Measurements from ENCODE around the gene WDR1.

WDR1 gene

DNA sequence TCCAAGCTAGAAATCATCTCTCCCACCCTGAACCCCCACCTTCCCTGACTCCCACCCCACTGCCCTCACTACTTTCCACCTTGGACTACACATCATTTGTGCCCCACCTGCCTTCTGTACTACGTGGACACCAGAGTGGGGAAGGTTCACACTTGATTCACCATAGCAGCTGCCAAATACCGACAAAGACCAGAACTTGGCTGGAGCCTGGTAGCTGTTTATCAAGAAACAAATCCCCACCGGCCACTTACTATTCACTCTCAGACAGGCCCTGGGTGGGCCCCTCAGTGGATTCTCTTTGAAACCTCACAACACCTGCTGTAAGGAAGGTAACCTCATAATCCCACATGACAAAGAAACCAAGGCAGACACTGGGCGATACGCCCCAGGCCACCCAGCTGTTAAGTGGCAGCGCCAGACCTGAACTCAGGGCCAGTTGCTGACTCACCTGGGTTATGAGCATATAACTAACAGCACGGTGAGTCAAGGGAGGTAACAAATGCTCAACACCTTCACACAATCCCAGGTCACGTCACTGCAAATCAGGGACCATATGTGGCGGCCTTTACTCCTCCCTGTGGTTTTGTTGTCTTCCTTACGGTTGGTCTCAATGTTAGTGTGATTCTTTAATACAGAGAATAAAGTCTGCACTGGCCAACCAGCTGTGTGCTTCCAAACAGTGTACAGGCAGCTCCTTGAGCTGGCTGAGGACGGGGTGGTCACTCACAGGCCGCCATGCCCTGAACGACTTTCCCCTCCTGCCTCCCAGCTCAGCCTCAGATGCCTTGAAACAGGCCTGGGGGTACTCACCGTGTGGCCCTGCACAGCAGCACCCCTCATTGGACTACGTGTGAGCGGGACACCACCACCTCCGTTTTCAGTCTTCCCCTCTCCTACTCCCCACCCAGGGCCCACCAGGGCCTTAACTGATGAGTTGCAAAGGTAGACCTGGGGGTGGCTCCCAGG, 7.5 kb downstream of the WDR1 start:
- no peak overlapping the region for H3K4me3 ChIP-seq (ENCODE audit: control insufficient read depth, low read depth, low read length)
- TF ChIP-seq CTCF (conservative IDR thresholded peaks at IDR 0.05; ENCODE audit: control insufficient read depth, insufficient read depth, low read depth, low read length) = no peak
- peak; percentile 61 for DNase-seq (ENCODE audit: low read depth)

GRCh38 chr4:10108391-10108790, 8.2 kb downstream of the WDR1 start:
- TF ChIP-seq CTCF (conservative IDR thresholded peaks at IDR 0.05; ENCODE audit: control insufficient read depth, insufficient read depth, low read depth, low read length) = no peak
- DNase-seq (ENCODE audit: low read depth) = no peak
- H3K4me3 ChIP-seq (ENCODE audit: control insufficient read depth, low read depth, low read length) = no peak overlapping the region

DNA sequence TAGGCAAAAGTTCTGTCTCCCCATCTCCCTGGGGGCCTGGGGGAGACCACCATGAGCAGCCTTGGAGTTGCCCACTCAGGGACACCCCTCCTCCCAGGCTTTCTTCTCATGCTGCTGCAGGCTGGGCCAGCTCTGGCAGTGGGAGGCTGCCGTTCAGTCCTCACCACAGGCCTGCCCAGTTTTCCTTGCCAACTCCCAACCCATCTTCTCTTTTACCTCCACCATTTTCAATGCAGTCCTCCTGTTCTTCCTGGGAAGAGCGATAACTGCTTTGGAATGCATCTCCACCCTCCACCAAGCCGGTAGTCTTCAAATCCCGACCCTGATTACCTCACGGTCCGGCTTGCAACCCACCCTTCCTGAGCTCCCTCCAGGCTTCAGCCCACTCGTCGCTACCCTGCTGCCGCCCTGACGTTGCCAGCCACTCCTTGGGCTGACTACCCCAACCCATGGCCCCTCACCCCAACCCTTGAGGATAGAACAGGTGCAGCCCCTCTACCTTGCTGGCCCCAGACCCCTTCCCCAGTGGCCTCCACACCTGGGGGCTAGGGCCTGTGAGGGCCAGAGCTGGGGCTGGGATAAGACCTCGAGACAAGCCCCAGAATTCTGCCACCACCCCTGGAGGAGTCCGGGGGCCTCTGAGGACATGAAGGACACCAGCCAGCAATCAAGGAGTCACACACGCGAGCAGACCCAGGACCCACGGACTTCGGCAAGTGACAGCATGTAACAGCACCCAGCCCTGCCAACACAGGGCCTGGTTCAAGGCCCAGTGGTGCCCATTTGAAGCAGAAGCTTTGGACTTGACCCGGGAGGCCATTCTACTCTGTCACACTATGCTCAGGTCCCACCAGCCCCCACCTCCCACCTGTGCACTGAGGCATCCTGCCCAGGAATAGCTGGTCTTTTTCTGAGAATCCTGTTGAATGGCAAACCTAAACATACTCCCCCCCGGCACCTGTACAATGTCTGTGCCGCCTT, 9.2 kb downstream of the WDR1 start:
- H3K4me3 ChIP-seq (ENCODE audit: control insufficient read depth, low read depth, low read length) = no peak overlapping the region
- DNase-seq (ENCODE audit: low read depth) = no peak
- no peak for TF ChIP-seq CTCF (conservative IDR thresholded peaks at IDR 0.05; ENCODE audit: control insufficient read depth, insufficient read depth, low read depth, low read length)

DNA sequence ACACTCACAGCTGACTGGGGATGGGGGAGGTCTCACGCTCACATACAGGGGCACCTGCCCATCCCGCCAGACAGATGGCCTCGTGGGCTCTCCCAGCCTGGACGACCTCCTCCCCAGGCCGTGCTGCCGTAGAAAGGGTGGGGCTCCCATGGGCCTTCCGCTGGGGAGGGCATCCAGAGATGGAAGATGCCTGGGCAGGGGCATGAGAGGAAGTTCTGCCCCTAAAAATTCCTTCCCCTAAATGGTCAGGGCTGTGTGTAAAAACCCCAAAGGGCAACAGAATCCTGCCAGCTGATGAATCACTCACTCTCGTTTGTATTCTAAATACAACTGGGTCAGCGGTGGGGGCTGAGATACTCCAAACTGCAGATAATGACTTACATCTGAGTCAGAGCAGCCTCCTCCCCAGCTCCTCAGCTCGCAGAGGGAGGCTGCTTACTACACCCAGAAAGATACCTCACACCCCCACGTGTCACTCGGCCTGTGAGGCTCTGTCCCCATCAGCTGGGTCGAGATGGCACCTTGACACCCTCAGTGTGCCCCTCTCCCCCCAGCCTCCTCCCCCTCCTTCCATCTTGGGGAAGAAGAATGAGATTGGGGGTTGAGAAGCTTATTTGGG, 10.1 kb downstream of the WDR1 start:
- TF ChIP-seq CTCF (conservative IDR thresholded peaks at IDR 0.05; ENCODE audit: control insufficient read depth, insufficient read depth, low read depth, low read length) = no peak
- peak; percentile 97 for DNase-seq (ENCODE audit: low read depth)
- peak overlapping the region; percentile 26 for H3K4me3 ChIP-seq (ENCODE audit: control insufficient read depth, low read depth, low read length)

DNA sequence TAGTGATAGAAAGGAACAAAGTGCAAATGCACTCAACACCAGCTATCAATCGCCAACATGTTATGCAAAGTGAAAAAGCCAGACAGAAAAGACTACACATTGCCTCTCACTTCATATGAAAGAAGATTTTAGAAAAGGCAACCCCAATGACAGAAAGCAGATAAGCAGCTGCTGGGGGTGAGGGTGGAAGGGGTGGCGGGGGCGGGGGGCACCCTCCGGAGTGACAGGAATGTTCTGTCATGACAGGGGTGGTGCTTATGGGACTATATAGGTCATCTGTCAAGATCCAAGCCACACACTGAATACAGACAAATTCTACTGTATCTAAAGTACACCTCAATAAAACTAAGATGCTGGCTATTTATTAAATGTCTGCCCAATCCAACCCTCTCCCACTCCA, 10.7 kb downstream of the WDR1 start:
- TF ChIP-seq CTCF (conservative IDR thresholded peaks at IDR 0.05; ENCODE audit: control insufficient read depth, insufficient read depth, low read depth, low read length) = no peak
- H3K4me3 ChIP-seq (ENCODE audit: control insufficient read depth, low read depth, low read length) = peak overlapping the region; percentile 26
- DNase-seq (ENCODE audit: low read depth) = no peak

DNA sequence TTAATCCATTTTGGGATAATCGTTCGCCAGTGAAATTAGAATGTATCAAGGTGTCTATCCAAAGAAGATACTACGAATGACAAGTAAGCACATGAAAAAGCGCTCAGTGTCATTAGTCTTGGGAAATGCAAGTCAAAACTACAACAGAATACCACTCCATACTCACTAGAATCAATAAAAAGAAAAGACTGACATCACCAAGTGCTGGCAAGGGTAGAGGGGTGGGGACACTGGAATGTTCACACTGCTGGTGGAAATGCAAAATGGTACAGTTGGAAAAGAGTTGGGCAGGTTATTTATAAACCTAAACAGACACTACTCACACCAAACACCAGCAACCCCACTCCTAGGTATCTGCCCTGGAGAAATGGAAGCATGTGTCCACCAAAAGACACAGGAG, 11.2 kb downstream of the WDR1 start:
- DNase-seq (ENCODE audit: low read depth) = no peak
- no peak for TF ChIP-seq CTCF (conservative IDR thresholded peaks at IDR 0.05; ENCODE audit: control insufficient read depth, insufficient read depth, low read depth, low read length)
- H3K4me3 ChIP-seq (ENCODE audit: control insufficient read depth, low read depth, low read length) = no peak overlapping the region
